ENCODE results near the gene OPCML.

OPCML gene

GRCh38 chr11:133075351-133075750 lies 456.9 kb downstream of the OPCML start:
- H3K4me3 ChIP-seq (ENCODE audit: low read length), result no peak overlapping the region
- H3K9me2 ChIP-seq (replicated peaks; ENCODE audit: control insufficient read depth, low read length), result no peaks in the 10 kb centered on the region
- H3K27ac ChIP-seq (ENCODE audit: low read depth, low read length), result no peak overlapping the region
- no peaks in the 10 kb centered on the region for H3F3A ChIP-seq (ENCODE audit: control insufficient read depth, insufficient read depth)
- H4K20me1 ChIP-seq (ENCODE audit: control insufficient read depth, insufficient read depth, low read depth, low read length), result no peaks in the 10 kb centered on the region
- TF ChIP-seq EZH2phosphoT487 (IDR thresholded peaks at IDR 0.05; ENCODE audit: borderline replicate concordance, low read length), result no peak
- TF ChIP-seq, protein P1, sequence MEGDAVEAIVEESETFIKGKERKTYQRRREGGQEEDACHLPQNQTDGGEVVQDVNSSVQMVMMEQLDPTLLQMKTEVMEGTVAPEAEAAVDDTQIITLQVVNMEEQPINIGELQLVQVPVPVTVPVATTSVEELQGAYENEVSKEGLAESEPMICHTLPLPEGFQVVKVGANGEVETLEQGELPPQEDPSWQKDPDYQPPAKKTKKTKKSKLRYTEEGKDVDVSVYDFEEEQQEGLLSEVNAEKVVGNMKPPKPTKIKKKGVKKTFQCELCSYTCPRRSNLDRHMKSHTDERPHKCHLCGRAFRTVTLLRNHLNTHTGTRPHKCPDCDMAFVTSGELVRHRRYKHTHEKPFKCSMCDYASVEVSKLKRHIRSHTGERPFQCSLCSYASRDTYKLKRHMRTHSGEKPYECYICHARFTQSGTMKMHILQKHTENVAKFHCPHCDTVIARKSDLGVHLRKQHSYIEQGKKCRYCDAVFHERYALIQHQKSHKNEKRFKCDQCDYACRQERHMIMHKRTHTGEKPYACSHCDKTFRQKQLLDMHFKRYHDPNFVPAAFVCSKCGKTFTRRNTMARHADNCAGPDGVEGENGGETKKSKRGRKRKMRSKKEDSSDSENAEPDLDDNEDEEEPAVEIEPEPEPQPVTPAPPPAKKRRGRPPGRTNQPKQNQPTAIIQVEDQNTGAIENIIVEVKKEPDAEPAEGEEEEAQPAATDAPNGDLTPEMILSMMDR (IDR thresholded peaks at IDR 0.05; ENCODE audit: low read depth, low read length, poor library complexity, severe bottlenecking), result no peak
- H3K36me3 ChIP-seq (ENCODE audit: control insufficient read depth, low read length), result no peaks in the 10 kb centered on the region
- no peaks in the 10 kb centered on the region for H3K79me2 ChIP-seq (ENCODE audit: control insufficient read depth, low read length)
- H3K27me3 ChIP-seq (ENCODE audit: control insufficient read depth, low read length), result no peaks in the 10 kb centered on the region
- H3K4me1 ChIP-seq (ENCODE audit: control insufficient read depth, low read length), result no peaks in the 10 kb centered on the region
- no peaks in the 10 kb centered on the region for H3K9me3 ChIP-seq (ENCODE audit: control insufficient read depth, insufficient read depth, low read length)
- no peak overlapping the region for H3K4me2 ChIP-seq (ENCODE audit: low read length)

- no peaks in the 10 kb centered on the region for H3K79me2 ChIP-seq (ENCODE audit: control insufficient read depth, low read length)
- H3K9me3 ChIP-seq (ENCODE audit: control insufficient read depth, insufficient read depth, low read length), result no peaks in the 10 kb centered on the region
- no peaks in the 10 kb centered on the region for H3K9me2 ChIP-seq (replicated peaks; ENCODE audit: control insufficient read depth, low read length)
- H3K36me3 ChIP-seq (ENCODE audit: control insufficient read depth, low read length), result no peaks in the 10 kb centered on the region
- no peaks in the 10 kb centered on the region for H3K4me1 ChIP-seq (ENCODE audit: control insufficient read depth, low read length)
- no peak overlapping the region for H3K4me3 ChIP-seq (ENCODE audit: low read length)
- TF ChIP-seq EZH2phosphoT487 (IDR thresholded peaks at IDR 0.05; ENCODE audit: borderline replicate concordance, low read length), result no peak
- TF ChIP-seq, protein P1 (IDR thresholded peaks at IDR 0.05; ENCODE audit: low read depth, low read length, poor library complexity, severe bottlenecking), result no peak
- H3F3A ChIP-seq (ENCODE audit: control insufficient read depth, insufficient read depth), result no peaks in the 10 kb centered on the region
- H4K20me1 ChIP-seq (ENCODE audit: control insufficient read depth, insufficient read depth, low read depth, low read length), result no peaks in the 10 kb centered on the region
- H3K4me2 ChIP-seq (ENCODE audit: low read length), result no peak overlapping the region
- no peaks in the 10 kb centered on the region for H3K27me3 ChIP-seq (ENCODE audit: control insufficient read depth, low read length)
- no peak overlapping the region for H3K27ac ChIP-seq (ENCODE audit: low read depth, low read length)
Measured at GRCh38 chr11:133072858-133073582, 459.3 kb downstream of the OPCML start.

- no peaks in the 10 kb centered on the region for H3F3A ChIP-seq (ENCODE audit: control insufficient read depth, insufficient read depth)
- H3K4me2 ChIP-seq (ENCODE audit: low read length), result no peak overlapping the region
- no peaks in the 10 kb centered on the region for H3K36me3 ChIP-seq (ENCODE audit: control insufficient read depth, low read length)
Measured at GRCh38 chr11:133072378-133072777, 459.9 kb downstream of the OPCML start.

More at GRCh38 chr11:133072378-133072777, 459.9 kb downstream of the OPCML start:
- Histone ChIP-seq H3K9me3 (ENCODE audit: control insufficient read depth, insufficient read depth, low read length) (no peaks in the 10 kb centered on the region), H4K20me1 (ENCODE audit: control insufficient read depth, insufficient read depth, low read depth, low read length) (no peaks in the 10 kb centered on the region), H3K4me3 (ENCODE audit: low read length) (no peak overlapping the region), H3K79me2 (ENCODE audit: control insufficient read depth, low read length) (no peaks in the 10 kb centered on the region), H3K27ac (ENCODE audit: low read depth, low read length) (no peak overlapping the region), H3K27me3 (ENCODE audit: control insufficient read depth, low read length) (no peaks in the 10 kb centered on the region), H3K9me2 (replicated peaks; ENCODE audit: control insufficient read depth, low read length) (no peaks in the 10 kb centered on the region), H3K4me1 (ENCODE audit: control insufficient read depth, low read length) (no peaks in the 10 kb centered on the region)
- TF ChIP-seq, protein P1 (IDR thresholded peaks at IDR 0.05; ENCODE audit: low read depth, low read length, poor library complexity, severe bottlenecking), result no peak
- TF ChIP-seq EZH2phosphoT487 (IDR thresholded peaks at IDR 0.05; ENCODE audit: borderline replicate concordance, low read length), result no peak

Data from DOHH2 (cell line).